Astrocyte (in vitro differentiated cells and primary cell): ENCODE results near the gene PLD6.
"Not testable (repeated sequence)": the region's sequence is repeated elsewhere in the genome, so short reads cannot be mapped to it uniquely, and the experiment has no call there.

Source experiments
- CTCF ChIP-seq: IDR thresholded peaks from 2 replicates; pipeline ENCODE4 v1.5.1; 2011; ENCODE audit warnings: low read depth, mild to moderate bottlenecking, inconsistent platforms, low read length, moderate library complexity; ENCODE audit not compliant: insufficient read depth
- EZH2 ChIP-seq: IDR thresholded peaks from 2 replicates; pipeline ENCODE4 v1.6.1; 2012; ENCODE audit warnings: mild to moderate bottlenecking, low read length, inconsistent platforms; ENCODE audit not compliant: insufficient read depth

DNA sequence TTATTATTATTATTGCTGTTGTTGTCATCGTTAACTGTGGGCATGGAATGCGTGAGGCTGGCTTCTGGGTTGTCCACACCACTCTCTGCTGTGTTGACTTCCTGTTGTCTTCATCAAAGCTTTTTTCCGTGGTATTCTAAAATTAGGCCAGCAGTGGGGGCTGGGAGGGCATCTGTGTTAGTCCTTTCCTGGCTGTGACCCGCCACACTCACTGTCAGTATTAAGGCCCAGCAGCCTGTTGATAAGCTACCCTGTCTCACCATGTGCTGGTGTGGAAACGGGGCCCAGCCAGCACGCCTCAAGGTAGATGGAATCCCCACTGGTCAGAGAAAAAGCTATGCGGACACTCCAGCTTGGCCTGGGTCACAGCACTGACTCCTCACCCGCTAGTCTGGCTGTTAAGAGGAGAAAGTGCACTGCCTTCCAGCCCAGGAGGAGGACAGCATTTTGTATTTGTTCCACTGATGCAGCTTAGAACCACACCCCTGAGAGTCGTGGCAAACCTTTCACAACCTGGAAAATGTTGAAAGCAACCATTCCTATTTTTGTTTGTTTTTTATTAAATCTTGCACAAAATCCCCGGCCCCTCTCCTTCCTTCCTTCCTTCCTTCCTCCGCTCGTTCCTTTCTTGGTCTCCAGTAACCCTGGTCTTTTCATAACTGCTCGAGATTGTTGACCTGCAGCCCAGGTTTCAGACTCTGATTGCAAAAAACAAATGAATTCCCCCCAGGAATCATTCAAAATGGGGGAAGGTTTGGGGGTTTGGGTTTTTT lies 21.0 kb downstream of the PLD6 start:
- not testable (repeated sequence) for TF ChIP-seq CTCF, EZH2
